Naive thymus-derived CD4-positive, alpha-beta T cell (primary cell): ENCODE results near the gene ODAD4. TPM values are rescaled to one million over a fixed set of nuclear protein-coding genes. Genes with fewer than 3 reads are reported as not detected.

Source experiments
- ATAC-seq: fragments of 150-1000 bp; cut with Tn5 transposase; 2 replicates; pipeline ENCODE4 v1.10.0; 2021; ENCODE audit warnings: mild to moderate bottlenecking, moderate library complexity
- CTCF ChIA-PET: fragments of 350-600 bp; sonication (Branson Sonifier 250); formaldehyde crosslinking; loops from one replicate; lab custom pipeline; 2021; ENCODE audit warnings: antibody characterized with exemption; lab: Charles Lee
- POLR2A ChIA-PET: fragments of 350-600 bp; sonication (Branson Sonifier 250); formaldehyde crosslinking; loops from one replicate; lab custom pipeline; 2021; ENCODE audit warnings: antibody characterized with exemption, inconsistent platforms; lab: Charles Lee
- DNase-seq, 9 donors: peaks; one replicate each; pipeline versions ENCODE4 v3.0.0 to v3.0.0-alpha.2; 2020 to 2022; ENCODE audit warnings: mixed read lengths in 1 of 9
- H3K27ac ChIP-seq: one replicate; pipeline ENCODE4 v1.7.0; 2013; ENCODE audit warnings: mild to moderate bottlenecking, low read depth, low read length, moderate library complexity
- H3K27me3 ChIP-seq, 2 donors: one replicate each; pipeline ENCODE4 v1.7.0; 2013; ENCODE audit warnings: low read length in 2 of 2, mild to moderate bottlenecking in 2 of 2, moderate library complexity in 2 of 2; ENCODE audit not compliant: control insufficient read depth in 2 of 2, insufficient read depth in 2 of 2
- H3K36me3 ChIP-seq, 3 experiments: 1 replicate in 2 of 3; 2 replicates in 1 of 3; pipeline ENCODE4 v1.7.0; 2013; ENCODE audit warnings: low read length in 3 of 3, mild to moderate bottlenecking in 3 of 3, moderate library complexity in 1 of 3; ENCODE audit not compliant: insufficient read depth in 3 of 3, control insufficient read depth in 2 of 3
- H3K4me1 ChIP-seq, 2 donors: one replicate each; pipeline ENCODE4 v1.7.0; 2013; ENCODE audit warnings: low read length in 2 of 2, mild to moderate bottlenecking in 2 of 2, moderate library complexity in 1 of 2; ENCODE audit not compliant: control insufficient read depth in 2 of 2, insufficient read depth in 2 of 2
- H3K4me3 ChIP-seq: 2 replicates; pipeline ENCODE4 v1.7.0; 2013; ENCODE audit warnings: mild to moderate bottlenecking, low read length
- H3K9me3 ChIP-seq, 3 experiments: 1 replicate in 2 of 3; 2 replicates in 1 of 3; pipeline ENCODE4 v1.7.0; 2013; ENCODE audit warnings: low read length in 3 of 3; ENCODE audit not compliant: control insufficient read depth in 2 of 3
- H3K27ac Mint-ChIP-seq, 9 donors: one replicate each; pipeline ENCODE4 v1.8.0; 2020 to 2022; ENCODE audit warnings: mixed read lengths in 9 of 9, mild to moderate bottlenecking in 8 of 9, moderate library complexity in 5 of 9, inconsistent platforms in 2 of 9
- H3K27me3 Mint-ChIP-seq, 5 donors: one replicate each; pipeline ENCODE4 v1.8.0; 2021 to 2022; ENCODE audit warnings: mixed read lengths in 5 of 5, mild to moderate bottlenecking in 1 of 5
- H3K36me3 Mint-ChIP-seq, 5 donors: one replicate each; pipeline ENCODE4 v1.8.0; 2020 to 2022; ENCODE audit warnings: mixed read lengths in 5 of 5, mild to moderate bottlenecking in 3 of 5, inconsistent platforms in 1 of 5
- H3K4me1 Mint-ChIP-seq, 7 donors: one replicate each; pipeline ENCODE4 v1.8.0; 2020 to 2022; ENCODE audit warnings: mixed read lengths in 7 of 7, mild to moderate bottlenecking in 3 of 7, inconsistent platforms in 1 of 7
- H3K4me3 Mint-ChIP-seq, 10 donors: one replicate each; pipeline ENCODE4 v1.8.0; 2020 to 2022; ENCODE audit warnings: mild to moderate bottlenecking in 10 of 10, mixed read lengths in 10 of 10, moderate library complexity in 6 of 10, inconsistent platforms in 2 of 10
- H3K9me3 Mint-ChIP-seq, 11 donors: one replicate each; pipeline ENCODE4 v1.8.0; 2020 to 2022; ENCODE audit warnings: mixed read lengths in 11 of 11, mild to moderate bottlenecking in 4 of 11, inconsistent platforms in 1 of 11, moderate library complexity in 1 of 11
- intact Hi-C, 2 donors: fragments of 100-400 bp; cut with micrococcal nuclease; formaldehyde crosslinking; loops; one replicate each; pipeline ENCODE4 v1.15.1; 2023
- polyA plus RNA-seq, 2 donors: library from polyadenylated mRNA; unstranded; fragments of 300-500 nt; fragmentation: Illumina TruSeq; gene quantifications; one replicate each; pipeline ENCODE4 v1.2.3, GENCODE V29; 2021
- total RNA-seq, 6 experiments: library from RNA in 5 of 6; stranded (reverse) in 5 of 6; gene quantifications; 1 replicate in 5 of 6; 2 replicates in 1 of 6; pipeline ENCODE4 v1.2.3 and lab custom pipeline; 2021 to 2026

Gene ODAD4
- total and polyA plus RNA-seq, 7 experiments from 2014 or later, result 0.10 to 4.1 (median 0.83) TPM; not detected in 1

- Mint-ChIP-seq H3K9me3 (peaks cover 0 to 1% (median 0%) of the 10 kb centered on the region in 11 donors), H3K27ac (peak overlapping the region in 1 of 9 donors; percentile 55), H3K4me1 (peaks cover 8 to 22% (median 14%) of the 10 kb centered on the region in 7 donors), H3K36me3 (peaks cover 4 to 45% (median 8%) of the 10 kb centered on the region in 5 donors), H3K27me3 (no peaks in the 10 kb centered on the region), H3K4me3 (no peak overlapping the region)
- no peak for ATAC-seq
- Histone ChIP-seq H3K27me3 (no peaks in the 10 kb centered on the region), H3K4me3 (no peak overlapping the region), H3K9me3 (no peaks in the 10 kb centered on the region), H3K27ac (no peak overlapping the region), H3K4me1 (peaks cover 0 to 6% of the 10 kb centered on the region in 2 donors), H3K36me3 (peaks cover 23 to 81% (median 23%) of the 10 kb centered on the region in 3 experiments)
- intact Hi-C loops, result no loop called here
- DNase-seq, result no peak
- ChIA-PET CTCF (interaction anchor here (0.6 kb wide), 1 partner anchor 9 kb away, joined by 3 read pairs; no protein-coding TSS in a partner anchor), POLR2A (interaction anchor here (0.6 to 3.7 kb wide), 5 partner anchors 8 to 218 kb away, joined by 3 to 26 read pairs (median 3); partner anchors contain the start of genes CNP and DNAJC7)
Observed at GRCh38 chr17:41975099-41976083, 45.0 kb downstream of the ODAD4 start.

- Histone ChIP-seq H3K27ac (no peak overlapping the region), H3K4me1 (no peaks in the 10 kb centered on the region), H3K27me3 (no peaks in the 10 kb centered on the region), H3K4me3 (no peak overlapping the region), H3K36me3 (peaks cover 23 to 89% (median 26%) of the 10 kb centered on the region in 3 experiments), H3K9me3 (no peaks in the 10 kb centered on the region)
- Mint-ChIP-seq H3K27ac (peak overlapping the region in 3 of 9 donors; percentile 28 to 59 (median 29)), H3K4me1 (peaks cover 0 to 15% (median 5%) of the 10 kb centered on the region in 7 donors), H3K4me3 (no peak overlapping the region), H3K36me3 (peaks cover 4 to 49% (median 12%) of the 10 kb centered on the region in 5 donors), H3K9me3 (peaks cover 0 to 1% (median 0%) of the 10 kb centered on the region in 11 donors), H3K27me3 (no peaks in the 10 kb centered on the region)
- DNase-seq (no peak), ATAC-seq (no peak)
- CTCF ChIA-PET, result interaction anchor here (0.6 kb wide), 1 partner anchor 8 kb away, joined by 3 read pairs; no protein-coding TSS in a partner anchor
- POLR2A ChIA-PET, result interaction anchor here (0.7 to 3.7 kb wide), 4 partner anchors 9 to 44 kb away, joined by 3 to 26 read pairs (median 3); partner anchors contain the start of genes CNP, DNAJC7 and NKIRAS2
- intact Hi-C loops, result no loop called here
Observed at GRCh38 chr17:41976142-41976768, 45.8 kb downstream of the ODAD4 start.

GRCh38 chr17:41977991-41978390 lies 47.6 kb downstream of the ODAD4 start:
- no peaks in the 10 kb centered on the region for H3K27me3 Mint-ChIP-seq
- H3K9me3 Mint-ChIP-seq, result peaks cover 0 to 1% (median 0%) of the 10 kb centered on the region in 11 donors
- no peaks in the 10 kb centered on the region for H3K4me1 ChIP-seq
- no peak overlapping the region for H3K4me3 Mint-ChIP-seq
- H3K4me1 Mint-ChIP-seq, result peaks cover 0 to 10% (median 3%) of the 10 kb centered on the region in 7 donors
- H3K36me3 Mint-ChIP-seq, result peaks cover 9 to 55% (median 20%) of the 10 kb centered on the region in 5 donors
- H3K27ac ChIP-seq, result no peak overlapping the region
- H3K27me3 ChIP-seq, result no peaks in the 10 kb centered on the region
- H3K27ac Mint-ChIP-seq, result peak overlapping the region in 4 of 9 donors; percentile 16 to 65 (median 28)
- ChIA-PET POLR2A (interaction anchor here (3.7 kb wide), 1 partner anchor 11 kb away, joined by 26 read pairs; the partner anchor contains the start of gene CNP), CTCF (interaction anchor here (0.6 kb wide), 1 partner anchor 543 kb away, joined by 3 read pairs; no protein-coding TSS in a partner anchor)
- peaks cover 31 to 91% (median 37%) of the 10 kb centered on the region in 3 experiments for H3K36me3 ChIP-seq
- intact Hi-C loops, result no loop called here
- no peak for ATAC-seq
- no peaks in the 10 kb centered on the region for H3K9me3 ChIP-seq
- no peak overlapping the region for H3K4me3 ChIP-seq
- DNase-seq, result no peak

GRCh38 chr17:41982026-41982760 lies 51.8 kb downstream of the ODAD4 start:
- Mint-ChIP-seq H3K4me1 (peaks cover 0 to 4% (median 0%) of the 10 kb centered on the region in 7 donors), H3K36me3 (peaks cover 9 to 50% (median 24%) of the 10 kb centered on the region in 5 donors), H3K9me3 (peaks cover 0 to 1% (median 0%) of the 10 kb centered on the region in 11 donors), H3K27ac (peak overlapping the region in 2 of 9 donors; percentile 51 to 81), H3K4me3 (no peak overlapping the region), H3K27me3 (no peaks in the 10 kb centered on the region)
- POLR2A ChIA-PET, result interaction anchor here (1.2 to 1.5 kb wide), 2 partner anchors 14 to 35 kb away, joined by 3 read pairs; partner anchors contain the start of gene DNAJC7
- intact Hi-C loops, result no loop called here
- Histone ChIP-seq H3K4me3 (no peak overlapping the region), H3K27ac (no peak overlapping the region), H3K9me3 (no peaks in the 10 kb centered on the region), H3K4me1 (no peaks in the 10 kb centered on the region), H3K27me3 (no peaks in the 10 kb centered on the region), H3K36me3 (peaks cover 25 to 90% (median 25%) of the 10 kb centered on the region in 3 experiments)
- no peak for ATAC-seq
- DNase-seq, result no peak
- CTCF ChIA-PET, result no interaction called here

GRCh38 chr17:41984454-41984853 lies 54.0 kb downstream of the ODAD4 start:
- DNase-seq, result no peak
- no peaks in the 10 kb centered on the region for H3K4me1 ChIP-seq
- H3K9me3 Mint-ChIP-seq, result no peaks in the 10 kb centered on the region
- peaks cover 23 to 95% (median 40%) of the 10 kb centered on the region in 3 experiments for H3K36me3 ChIP-seq
- H3K27ac Mint-ChIP-seq, result no peak overlapping the region
- ChIA-PET POLR2A (no interaction called here), CTCF (interaction anchor here (0.6 to 0.9 kb wide), 2 partner anchors 9 to 18 kb away, joined by 3 read pairs; partner anchors contain the start of gene CNP)
- ATAC-seq, result no peak
- no peak overlapping the region for H3K4me3 Mint-ChIP-seq
- peaks cover 0 to 4% (median 0%) of the 10 kb centered on the region in 7 donors for H3K4me1 Mint-ChIP-seq
- H3K36me3 Mint-ChIP-seq, result peaks cover 9 to 54% (median 33%) of the 10 kb centered on the region in 5 donors
- no peaks in the 10 kb centered on the region for H3K9me3 ChIP-seq
- intact Hi-C loops, result no loop called here
- no peaks in the 10 kb centered on the region for H3K27me3 Mint-ChIP-seq
- no peak overlapping the region for H3K27ac ChIP-seq
- H3K4me3 ChIP-seq, result no peak overlapping the region
- no peaks in the 10 kb centered on the region for H3K27me3 ChIP-seq
